Right lobe of liver (tissue), 4 donors: ENCODE data around the gene FKBP1A.

Source experiments
- CTCF ChIP-seq, 4 donors: fragments of 200-600 bp in 3 of 4; fragments of 450-650 bp in 1 of 4; IDR thresholded peaks; one replicate each; pipeline versions ENCODE4 v1.5.1 to v1.8.0; 2016 to 2022; ENCODE audit warnings: antibody characterized with exemption in 4 of 4, mild to moderate bottlenecking in 2 of 4
- POLR2A ChIP-seq: fragments of 450-650 bp; IDR thresholded peaks from one replicate; pipeline ENCODE4 v1.6.1; 2017; ENCODE audit warnings: antibody characterized with exemption, mild to moderate bottlenecking
- donor health status: DM: no; HTN: no; CAD: no.
- donor health status: DM: no; HTN: no; CAD: no.
- donor health status: DM: no; HTN: yes; CAD: no.

- TF ChIP-seq CTCF (IDR thresholded peaks at IDR 0.05): no peak
- no peak for TF ChIP-seq POLR2A
Measured at GRCh38 chr20:1331801-1332453, 60.9 kb downstream of the FKBP1A start.
